CD14-positive monocyte (primary cell): ENCODE measurements around the gene AMZ1. TPM values are rescaled to one million over a fixed set of nuclear protein-coding genes. Genes with fewer than 3 reads are reported as not detected.

ENCODE experiments used
- DNase-seq, 3 donors: peaks; one replicate each; pipeline ENCODE4 v3.0.0-alpha.2; 2011 to 2022
- H2AFZ ChIP-seq: 2 replicates; pipeline ENCODE4 v1.6.0; 2012; ENCODE audit warnings: mild to moderate bottlenecking, low read depth, low read length, inconsistent platforms; ENCODE audit not compliant: insufficient read depth, poor library complexity, severe bottlenecking
- H3K27ac ChIP-seq, 2 donors: 1 replicate in 1 of 2; 2 replicates in 1 of 2; pipeline ENCODE4 v1.5.1; 2012 to 2013; ENCODE audit warnings: low read length in 2 of 2, control low read depth in 1 of 2, inconsistent platforms in 1 of 2, low read depth in 1 of 2, mild to moderate bottlenecking in 1 of 2
- H3K27me3 ChIP-seq, 2 donors: one replicate each; pipeline versions ENCODE4 v1.6.0 to v1.6.1; 2011 to 2013; ENCODE audit warnings: low read length in 2 of 2; ENCODE audit not compliant: control insufficient read depth in 2 of 2, insufficient read depth in 2 of 2
- H3K36me3 ChIP-seq, 2 donors: replicated peaks in 1 of 2; 1 replicate in 1 of 2; 2 replicates in 1 of 2; pipeline versions ENCODE4 v1.5.1 to v1.6.1; 2012 to 2013; ENCODE audit warnings: low read length in 2 of 2, control low read depth in 1 of 2, inconsistent platforms in 1 of 2, mild to moderate bottlenecking in 1 of 2; ENCODE audit not compliant: insufficient read depth in 2 of 2, control insufficient read depth in 1 of 2
- H3K4me1 ChIP-seq, 2 donors: 1 replicate in 1 of 2; 2 replicates in 1 of 2; pipeline versions ENCODE4 v1.5.1 to v1.6.1; 2012 to 2013; ENCODE audit warnings: low read length in 2 of 2, control low read depth in 1 of 2, inconsistent platforms in 1 of 2, mild to moderate bottlenecking in 1 of 2, moderate library complexity in 1 of 2; ENCODE audit not compliant: insufficient read depth in 2 of 2, control insufficient read depth in 1 of 2
- H3K4me2 ChIP-seq: replicated peaks from 2 replicates; pipeline ENCODE3; 2012; ENCODE audit warnings: low read length, moderate library complexity, mild to moderate bottlenecking; ENCODE audit not compliant: poor library complexity, severe bottlenecking; ENCODE audit errors: extremely low read depth
- H3K4me3 ChIP-seq, 3 experiments: fragments of 200-600 bp in 1 of 3; sonication (generic) in 1 of 3; replicated peaks in 1 of 3; 1 replicate in 2 of 3; 2 replicates in 1 of 3; pipeline ENCODE4 v1.5.1; 2011 to 2013; ENCODE audit warnings: low read length in 3 of 3, mild to moderate bottlenecking in 3 of 3, control low read depth in 2 of 3, low read depth in 2 of 3, inconsistent platforms in 1 of 3, moderate library complexity in 1 of 3
- H3K79me2 ChIP-seq: 2 replicates; pipeline ENCODE4 v1.6.0; 2012; ENCODE audit warnings: mild to moderate bottlenecking, control low read depth, inconsistent platforms, low read length, moderate library complexity; ENCODE audit not compliant: insufficient read depth
- H3K9ac ChIP-seq: 2 replicates; pipeline ENCODE4 v1.6.0; 2017; ENCODE audit warnings: low read length, mild to moderate bottlenecking; ENCODE audit not compliant: insufficient read depth, poor library complexity, severe bottlenecking
- H3K9me3 ChIP-seq, 2 donors: replicated peaks in 1 of 2; 1 replicate in 1 of 2; 2 replicates in 1 of 2; pipeline versions ENCODE4 v1.5.1 to v1.6.1; 2012 to 2013; ENCODE audit warnings: low read length in 2 of 2, control low read depth in 1 of 2; ENCODE audit not compliant: control insufficient read depth in 1 of 2, insufficient read depth in 1 of 2
- H4K20me1 ChIP-seq: 2 replicates; pipeline ENCODE4 v1.6.0; 2012; ENCODE audit warnings: mild to moderate bottlenecking, low read length, control low read depth, moderate library complexity; ENCODE audit not compliant: insufficient read depth
- H3K27ac Mint-ChIP-seq, 7 donors: one replicate each; pipeline ENCODE4 v1.8.0; 2020; ENCODE audit warnings: mild to moderate bottlenecking in 7 of 7, mixed read lengths in 7 of 7, moderate library complexity in 6 of 7, inconsistent platforms in 2 of 7
- H3K27me3 Mint-ChIP-seq, 3 donors: one replicate each; pipeline ENCODE4 v1.8.0; 2021 to 2022; ENCODE audit warnings: low read depth in 3 of 3, mild to moderate bottlenecking in 3 of 3, mixed read lengths in 3 of 3, moderate library complexity in 3 of 3, inconsistent platforms in 1 of 3
- H3K36me3 Mint-ChIP-seq, 2 donors: one replicate each; pipeline ENCODE4 v1.8.0; 2020; ENCODE audit warnings: mixed read lengths in 2 of 2, inconsistent platforms in 1 of 2, mild to moderate bottlenecking in 1 of 2
- H3K4me1 Mint-ChIP-seq: one replicate; pipeline ENCODE4 v1.8.0; 2020; ENCODE audit warnings: mild to moderate bottlenecking, mixed read lengths
- H3K4me3 Mint-ChIP-seq, 2 donors: one replicate each; pipeline ENCODE4 v1.8.0; 2020; ENCODE audit warnings: mild to moderate bottlenecking in 2 of 2, mixed read lengths in 2 of 2, moderate library complexity in 1 of 2
- H3K9me3 Mint-ChIP-seq, 7 donors: one replicate each; pipeline ENCODE4 v1.8.0; 2020 to 2022; ENCODE audit warnings: mixed read lengths in 7 of 7, mild to moderate bottlenecking in 6 of 7, moderate library complexity in 6 of 7, inconsistent platforms in 2 of 7
- CTCF ChIP-seq: fragments of 200-600 bp; IDR thresholded peaks from one replicate; pipeline ENCODE4 v1.8.0; 2022; ENCODE audit warnings: antibody characterized with exemption, mild to moderate bottlenecking
- WGBS: methylation state at CpG from one replicate; pipeline ENCODE4 v1.1.5; 2013; ENCODE audit warnings: missing lambda C conversion rate; ENCODE audit not compliant: insufficient coverage; 5-methylcytosine and 5-hydroxymethylcytosine counted together
- intact Hi-C, 2 donors: fragments of 100-400 bp; cut with micrococcal nuclease; formaldehyde crosslinking; loops; one replicate each; pipeline versions ENCODE4 v1.15.0 to v1.15.1; 2023
- polyA plus RNA-seq, 3 donors: library from polyadenylated mRNA; depleted of rRNA in 1 of 3; unstranded in 2 of 3; stranded (reverse) in 1 of 3; fragments of 300-500 nt in 2 of 3; fragments of >200 nt in 1 of 3; fragmentation: Illumina TruSeq in 2 of 3; gene quantifications; 1 replicate in 2 of 3; 2 replicates in 1 of 3; pipeline ENCODE4 v1.2.3, GENCODE V29; 2012 to 2021

AMZ1 gene
- polyA plus RNA-seq, 3 donors = 0.09 to 0.25 (median 0.14) TPM

DNA sequence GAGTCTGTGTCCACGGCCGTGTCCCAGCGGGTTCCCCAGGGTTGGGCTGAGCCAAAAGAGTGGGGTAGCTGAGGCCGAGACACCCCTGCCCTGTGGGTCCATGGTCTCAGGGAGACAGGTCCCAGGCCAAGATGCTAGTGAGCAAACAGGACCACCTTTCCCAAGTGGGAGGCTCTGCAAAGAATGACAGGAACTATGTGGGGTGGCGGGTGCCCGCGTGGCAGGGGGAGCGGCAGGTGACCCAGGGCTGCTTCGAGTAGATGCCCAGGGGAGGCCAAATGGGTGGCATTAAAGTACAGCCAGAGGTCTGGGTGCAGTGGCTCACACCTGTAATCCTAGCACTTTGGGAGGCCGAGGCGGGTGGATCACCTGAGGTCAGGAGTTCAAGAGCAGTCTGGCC, 38.0 kb upstream of the AMZ1 start:
- no peaks in the 10 kb centered on the region for H3K27me3 ChIP-seq
- TF ChIP-seq CTCF = no peak
- DNase-seq = no peak
- Mint-ChIP-seq H3K27ac (peak overlapping the region in 2 of 7 donors; percentile 54 to 77), H3K27me3 (peaks cover 0 to 2% (median under 1%) of the 10 kb centered on the region in 3 donors), H3K9me3 (peaks cover 0 to 1% (median 0%) of the 10 kb centered on the region in 7 donors), H3K4me1 (peaks cover 21% of the 10 kb centered on the region), H3K4me3 (no peak overlapping the region), H3K36me3 (peaks cover 47 to 79% of the 10 kb centered on the region in 2 donors)
- no peaks in the 10 kb centered on the region for H3K9me3 ChIP-seq
- peaks cover 16% of the 10 kb centered on the region for H3K79me2 ChIP-seq
- H3K4me1 ChIP-seq = peaks cover 32 to 36% of the 10 kb centered on the region in 2 donors
- no peak overlapping the region for H2AFZ ChIP-seq
- WGBS = 95% methylated on average over 9 of the region's 11 CpGs
- no peak overlapping the region for H3K4me3 ChIP-seq
- intact Hi-C loops = loop anchor here in 1 of 2 donors (5.0 kb wide), 2 partner anchors 38 to 108 kb away; no protein-coding TSS in a partner anchor
- H4K20me1 ChIP-seq = peaks cover 78% of the 10 kb centered on the region
- peaks cover 52 to 68% of the 10 kb centered on the region in 2 donors for H3K36me3 ChIP-seq
- no peak overlapping the region for H3K27ac ChIP-seq
- H3K4me2 ChIP-seq = no peak overlapping the region
- H3K9ac ChIP-seq = no peak overlapping the region

- H3K27ac ChIP-seq = no peak overlapping the region
- Mint-ChIP-seq H3K36me3 (peaks cover 49 to 84% of the 10 kb centered on the region in 2 donors), H3K9me3 (peaks cover 0 to 1% (median 0%) of the 10 kb centered on the region in 7 donors), H3K27ac (peak overlapping the region in 4 of 7 donors; percentile 27 to 91 (median 60)), H3K4me1 (peaks cover 16% of the 10 kb centered on the region), H3K27me3 (peaks cover 0 to 2% (median 1%) of the 10 kb centered on the region in 3 donors), H3K4me3 (no peak overlapping the region)
- H4K20me1 ChIP-seq = peaks cover 73% of the 10 kb centered on the region
- H3K9me3 ChIP-seq = no peaks in the 10 kb centered on the region
- 65% methylated on average over 6 of the region's 8 CpGs for WGBS
- peaks cover 11% of the 10 kb centered on the region for H3K79me2 ChIP-seq
- H3K4me3 ChIP-seq = no peak overlapping the region
- DNase-seq = no peak
- H3K4me1 ChIP-seq = peaks cover 27 to 32% of the 10 kb centered on the region in 2 donors
- no peaks in the 10 kb centered on the region for H3K27me3 ChIP-seq
- intact Hi-C loops = no loop called here
- peaks cover 55 to 73% of the 10 kb centered on the region in 2 donors for H3K36me3 ChIP-seq
- no peak overlapping the region for H2AFZ ChIP-seq
- no peak for TF ChIP-seq CTCF
- no peak overlapping the region for H3K4me2 ChIP-seq
- H3K9ac ChIP-seq = no peak overlapping the region
These were observed 37.6 kb upstream of the AMZ1 start for GRCh38 chr7:2650451-2650850.
